NCI-H446 treated with DMSO at 0.1 percent for 48 hours (cell line): ENCODE measurements around the gene NLRP1.
A peak's percentile ranks its signal among the peaks of the same experiment; 100 is the strongest.

Experiments
- DNase-seq: peaks from one replicate; lab custom pipeline; 2025; lab: John Stamatoyannopoulos, UW

Gene NLRP1

GRCh38 chr17:5557485-5557884, 26.8 kb downstream of the NLRP1 start:
- DNase-seq: no peak

DNA sequence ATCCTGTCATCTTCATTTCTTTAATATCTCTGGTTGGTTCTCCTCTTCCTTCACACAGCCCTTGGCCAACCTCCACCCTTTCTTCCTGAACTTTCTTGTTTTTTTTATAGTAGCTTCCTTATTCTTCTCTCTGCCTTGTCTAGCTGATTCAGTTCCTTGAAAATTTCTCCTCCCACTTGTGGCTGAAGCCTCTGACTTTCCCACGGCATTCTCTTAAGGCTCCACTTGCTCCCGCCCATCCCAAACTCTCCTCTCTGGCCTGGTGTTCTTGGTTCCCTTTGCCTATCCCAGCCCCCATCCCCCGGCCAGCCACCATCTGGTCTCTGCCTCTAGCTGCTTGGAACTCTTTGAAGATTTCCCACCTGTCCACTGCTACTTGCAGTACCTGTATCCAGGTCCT, 29.1 kb downstream of the NLRP1 start:
- no peak for DNase-seq

- no peak for DNase-seq
These were observed 30.8 kb downstream of the NLRP1 start for GRCh38 chr17:5553479-5553878.

DNA sequence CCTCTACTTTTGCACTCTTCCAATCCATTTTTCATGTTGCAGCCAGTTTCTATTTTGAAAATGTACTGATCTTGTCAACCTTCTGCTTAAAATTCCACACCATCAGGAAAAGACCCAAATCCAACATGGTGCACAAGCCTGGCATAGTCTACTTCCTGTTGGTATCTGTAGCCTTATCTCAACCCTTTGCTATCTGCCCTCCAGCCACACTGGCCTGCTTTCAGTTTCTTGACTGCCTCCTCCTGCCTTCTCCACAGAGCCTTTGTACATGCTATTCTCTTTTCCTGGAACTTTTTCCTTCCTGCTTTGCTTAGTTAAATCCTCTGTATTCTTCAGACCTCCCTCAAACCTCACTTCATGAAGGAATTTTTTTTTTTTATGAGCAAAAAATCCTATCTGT, 31.5 kb downstream of the NLRP1 start:
- DNase-seq: no peak

DNA sequence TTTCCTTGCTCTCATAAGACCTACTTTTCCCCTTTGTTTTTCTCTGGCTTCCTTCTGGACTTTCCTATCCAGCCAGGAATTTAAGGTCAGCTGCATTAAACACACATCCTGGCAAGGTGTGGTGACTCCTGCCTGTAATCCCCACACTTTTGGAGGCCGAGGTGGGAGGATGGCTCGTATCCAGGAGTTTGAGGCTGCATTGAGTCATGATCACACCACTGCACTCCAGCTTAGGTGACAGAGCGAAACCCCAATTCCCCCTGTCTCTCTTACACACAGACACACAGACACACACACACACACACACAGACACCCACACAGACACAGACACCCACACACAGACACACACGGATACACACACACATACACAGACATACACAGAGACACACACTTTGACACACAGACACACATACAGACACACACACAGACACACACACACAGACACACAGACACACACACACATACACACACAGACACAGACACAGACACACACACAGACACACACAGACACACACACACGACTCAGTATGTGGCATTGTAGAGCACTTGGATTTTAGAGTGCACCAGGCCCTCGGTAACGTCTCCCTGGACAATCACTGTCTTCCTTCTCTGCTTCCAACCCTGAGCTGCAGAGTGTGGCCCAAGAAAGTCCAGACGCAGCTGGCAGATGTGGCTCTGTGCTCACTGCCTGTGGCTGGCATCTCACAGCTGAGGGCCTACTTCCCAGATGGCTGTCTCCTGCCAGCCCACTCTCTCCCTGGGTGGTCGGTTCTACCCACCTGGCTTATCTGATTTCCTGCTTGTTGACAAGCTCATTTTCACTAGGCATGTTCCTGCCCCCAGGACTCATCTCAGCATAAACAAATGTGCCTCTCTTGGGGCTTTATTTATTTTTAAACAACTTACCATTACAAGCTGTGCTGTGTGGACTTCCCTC, 39.0 kb downstream of the NLRP1 start:
- no peak for DNase-seq

- DNase-seq: no peak
These were observed 40.2 kb downstream of the NLRP1 start for GRCh38 chr17:5544115-5544514.

- no peak for DNase-seq
These were observed 42.6 kb downstream of the NLRP1 start for GRCh38 chr17:5541610-5542202.

DNA sequence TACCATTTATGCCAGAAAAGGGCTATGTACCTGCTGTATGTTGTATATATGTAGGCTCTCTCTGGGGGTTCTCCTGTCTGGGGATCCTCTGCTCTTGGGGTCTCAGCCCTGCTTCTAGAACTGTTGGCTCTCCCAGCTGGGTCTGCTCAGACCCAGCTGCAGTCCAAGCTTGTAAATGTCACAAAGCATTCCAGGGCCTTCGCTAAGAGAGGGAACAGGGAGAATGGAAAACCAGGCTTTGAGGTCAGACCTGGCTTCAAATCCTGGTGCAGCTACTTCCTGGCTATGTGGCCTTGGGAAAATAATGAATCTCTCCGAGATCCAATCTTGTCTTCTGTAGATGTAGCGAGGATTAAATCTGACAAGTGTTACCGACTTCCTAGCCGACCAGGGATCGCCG, 44.0 kb downstream of the NLRP1 start:
- no peak for DNase-seq

DNA sequence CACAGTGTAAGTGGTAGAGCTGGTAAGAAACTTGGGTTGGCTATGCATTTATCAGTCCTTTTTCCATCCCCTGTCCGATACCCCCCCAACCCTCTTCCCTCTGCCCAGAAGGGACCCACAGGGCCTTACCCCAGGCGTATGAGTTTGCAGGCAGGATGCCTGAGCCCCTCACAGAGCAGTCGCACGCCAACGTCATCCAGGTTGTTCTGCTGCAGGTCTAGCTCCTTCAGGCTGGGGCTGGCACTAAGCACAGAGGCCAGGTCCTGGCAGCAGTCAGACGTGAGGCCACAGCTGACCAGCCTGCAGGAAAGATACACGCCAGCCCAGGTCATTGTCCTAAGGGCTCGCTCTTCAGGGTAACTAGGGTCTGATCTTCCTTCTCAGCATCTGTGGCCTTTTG, 45.0 kb downstream of the NLRP1 start:
- no peak for DNase-seq

GRCh38 chr17:5536866-5537650, 47.3 kb downstream of the NLRP1 start:
- no peak for DNase-seq

DNA sequence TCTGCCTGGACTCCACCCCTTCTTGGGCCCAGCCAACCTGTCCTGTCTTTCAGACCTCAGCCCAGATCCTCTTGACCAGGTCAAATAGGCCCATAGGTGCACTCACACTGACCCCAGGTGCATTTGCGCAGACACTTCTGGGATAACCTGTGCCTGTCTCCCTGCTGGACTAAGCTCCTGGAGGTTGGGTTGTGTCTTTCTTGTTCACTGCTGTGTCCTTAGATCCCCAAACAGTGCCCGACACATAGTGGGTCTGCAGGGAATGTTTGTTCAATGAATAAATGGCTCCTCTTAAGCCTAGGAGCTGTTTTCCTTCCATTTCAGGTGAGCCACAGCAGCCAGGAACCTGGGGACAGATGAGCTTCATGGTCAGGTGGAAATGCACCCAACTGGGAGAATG, 48.9 kb downstream of the NLRP1 start:
- no peak for DNase-seq

GRCh38 chr17:5533486-5534315, 50.6 kb downstream of the NLRP1 start:
- DNase-seq: no peak

DNA sequence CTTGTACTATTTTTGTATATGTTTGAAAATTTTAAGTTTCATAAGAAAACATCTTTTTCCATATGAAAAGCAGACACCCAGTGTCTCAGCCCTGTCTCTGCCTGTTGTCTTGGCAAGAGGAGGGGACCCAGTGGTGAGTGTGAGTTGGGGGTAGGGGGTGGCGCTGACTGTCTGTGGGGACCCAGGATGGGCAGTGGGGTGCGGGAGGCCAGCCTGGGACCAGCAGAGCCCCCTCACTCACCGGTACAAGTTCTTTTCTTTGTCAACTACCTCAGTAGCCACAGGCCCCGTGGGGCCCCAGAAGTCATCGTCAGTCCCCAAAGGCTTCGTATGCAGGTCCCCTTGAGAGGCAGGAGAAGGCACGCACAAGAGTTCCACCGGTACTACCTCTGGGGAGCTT, 51.7 kb downstream of the NLRP1 start:
- no peak for DNase-seq

DNA sequence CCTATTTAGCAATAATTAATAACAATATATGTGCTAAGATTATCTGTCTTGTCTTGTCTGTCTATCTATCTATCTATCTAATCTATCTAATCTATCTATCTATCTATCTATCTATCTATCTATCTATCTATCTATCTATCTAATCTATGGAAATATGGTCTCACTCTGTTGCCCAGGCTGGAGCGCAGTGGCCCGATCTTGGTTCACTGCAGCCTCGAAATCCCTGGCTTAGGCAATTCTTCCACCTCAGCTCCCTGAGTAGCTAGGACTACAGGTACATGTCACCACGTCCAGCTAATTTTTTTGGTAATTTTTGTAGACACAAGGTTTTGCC, 53.3 kb downstream of the NLRP1 start:
- DNase-seq: no peak

DNA sequence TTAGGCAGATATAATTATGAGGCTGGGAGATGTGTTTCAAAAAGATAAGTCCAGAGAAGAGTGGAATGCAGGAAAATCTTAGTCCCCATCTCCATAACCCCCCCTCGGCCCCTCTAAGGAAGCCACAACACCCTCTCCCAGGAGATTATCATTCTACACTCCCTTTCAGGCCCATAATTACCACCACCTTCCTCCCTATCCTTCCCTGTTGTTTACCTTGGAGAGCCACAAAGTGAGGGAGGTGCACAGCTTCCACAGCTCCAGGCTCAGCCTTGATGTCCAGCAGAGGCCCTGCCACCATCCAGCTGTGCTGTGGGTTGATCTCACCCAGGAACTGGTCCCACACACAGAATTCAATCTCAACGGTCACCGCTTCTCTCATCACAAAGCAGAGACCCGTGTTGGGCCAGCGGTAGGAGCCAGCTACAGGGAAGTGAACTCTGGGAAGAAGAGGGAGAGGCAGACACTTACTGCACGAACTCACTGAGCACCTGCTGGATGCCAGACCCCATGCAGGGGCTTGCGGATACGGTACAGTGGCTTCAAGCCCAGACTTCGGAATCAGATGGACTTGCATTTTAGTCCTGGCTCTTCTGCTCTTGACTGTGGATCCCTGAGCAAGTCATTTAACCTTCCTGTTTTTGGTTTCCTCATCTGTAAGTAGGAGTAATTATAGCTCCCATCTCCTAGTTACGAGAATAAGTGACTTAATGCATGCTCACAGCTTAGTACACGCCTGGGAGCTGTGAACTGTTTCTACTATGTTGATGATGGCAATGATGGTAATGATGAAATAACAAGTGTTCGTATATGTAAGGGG, 53.8 kb downstream of the NLRP1 start:
- no peak for DNase-seq

- DNase-seq: no peak
These were observed 56.6 kb downstream of the NLRP1 start for GRCh38 chr17:5527601-5528250.

DNA sequence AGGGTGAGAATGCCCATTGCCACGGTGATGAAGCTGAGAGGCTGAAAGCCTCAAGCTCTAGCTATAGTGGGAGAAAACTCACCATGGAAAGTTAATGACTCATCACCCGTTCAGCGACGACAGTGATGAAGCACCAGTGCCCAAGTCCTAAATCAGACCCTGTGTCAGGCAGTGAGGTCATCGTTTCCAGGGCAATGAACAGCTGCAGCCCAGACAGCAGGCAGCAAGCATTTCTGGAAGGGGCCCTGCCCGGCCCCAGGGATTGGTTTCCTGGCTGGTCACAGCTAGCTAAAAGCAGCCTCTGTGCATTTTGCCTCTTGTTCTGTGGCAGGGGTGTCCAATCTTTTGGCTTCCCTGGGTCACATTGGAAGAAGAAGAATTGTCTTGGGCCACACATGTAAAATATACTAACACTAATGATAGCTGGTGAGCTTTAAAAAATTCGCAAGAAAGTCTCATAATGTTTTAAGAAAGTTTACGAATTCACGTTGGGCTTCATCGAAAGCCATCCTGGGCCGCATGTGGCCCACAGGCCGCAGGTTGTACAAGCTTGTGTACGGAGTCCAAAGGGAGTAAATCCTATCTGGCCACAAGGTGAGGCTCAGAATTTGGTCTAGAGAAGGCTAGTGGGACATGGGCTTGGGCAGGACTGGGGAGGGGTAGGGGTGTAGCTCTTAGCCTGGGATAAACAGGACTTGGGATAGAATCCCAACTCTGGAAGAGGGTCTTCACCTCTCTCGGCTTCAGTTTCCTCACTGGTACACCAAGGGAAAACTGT, 57.3 kb downstream of the NLRP1 start:
- DNase-seq: peak; percentile 66

DNA sequence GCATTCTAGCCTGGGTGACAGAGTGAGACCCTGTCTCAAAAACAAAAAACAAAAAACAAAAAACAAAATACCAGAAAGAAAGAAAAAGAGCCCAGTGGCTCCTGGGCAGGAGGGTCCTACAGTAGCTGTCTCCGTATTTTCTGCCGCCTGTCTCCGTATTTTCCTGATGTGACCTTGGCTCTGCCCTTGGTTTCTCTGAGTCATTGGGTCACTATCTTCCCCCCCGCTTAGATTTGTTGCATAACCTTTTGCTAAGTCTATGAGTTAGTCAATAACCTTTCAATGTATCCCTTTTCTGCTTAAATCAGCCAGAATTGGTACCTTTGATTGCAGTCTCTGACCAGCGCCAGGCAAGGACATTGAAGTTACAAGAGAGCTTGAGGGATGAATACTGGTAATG, 61.1 kb downstream of the NLRP1 start:
- DNase-seq: no peak

GRCh38 chr17:5522476-5522875, 61.8 kb downstream of the NLRP1 start:
- no peak for DNase-seq
